ENCODE measurements around the gene LY6G6F. TPM values are rescaled to one million over a fixed set of nuclear protein-coding genes. Genes with fewer than 3 reads are reported as not detected.

The LY6G6F gene
- total RNA-seq (2022) (not detected in 2 replicates), Bru-seq, nascent RNA (not detected), BruChase-seq, experiment 1, labeled RNA remaining after a 6-hour chase (percentile 18 among the genes with signal in this experiment), BruChase-seq, experiment 2, labeled RNA remaining after a 2-hour chase (not detected)
- long read RNA-seq: 0 reads

- no peak for DNase-seq (ENCODE audit: unreplicated experiment)
- no peak within 1 kb of the TSS for H3K4me3 Mint-ChIP-seq (ENCODE audit: unreplicated experiment)
- intact Hi-C loops (cut with micrococcal nuclease): no loop called here
- POLR2A ChIA-PET: no interaction called here
- TF ChIP-seq CTCF (IDR thresholded peaks at IDR 0.05; ENCODE audit: unreplicated experiment): no peak
- no peaks in the 10 kb centered on the region for H3K9me3 Mint-ChIP-seq (ENCODE audit: unreplicated experiment)
- H3K36me3 Mint-ChIP-seq (ENCODE audit: insufficient read depth, unreplicated experiment): peaks cover 6% of the 10 kb centered on the region
- CTCF ChIA-PET: no interaction called here
- no peak within 1 kb of the TSS for H3K27ac Mint-ChIP-seq (ENCODE audit: low read depth, unreplicated experiment)
- peaks cover 12% of the 10 kb centered on the region for H3K4me1 Mint-ChIP-seq (ENCODE audit: insufficient read depth, unreplicated experiment)
- H3K27me3 Mint-ChIP-seq (ENCODE audit: insufficient read depth, unreplicated experiment): no peaks in the 10 kb centered on the region
- BruUV-seq (replicated peaks): no TSS peak
Measured at GRCh38 chr6:31706599-31706998, at the start of gene LY6G6F. LY6G6F (plus strand) TSS chr6:31706866; CDS start chr6:31706907, 41 bp downstream.

GRCh38 chr6:31657406-31658157 is 49.1 kb upstream of the LY6G6F start:
- peaks cover 39% of the 10 kb centered on the region for H3K4me1 Mint-ChIP-seq (ENCODE audit: insufficient read depth, unreplicated experiment)
- no peak overlapping the region for H3K27ac Mint-ChIP-seq (ENCODE audit: low read depth, unreplicated experiment)
- BruUV-seq (replicated peaks): no TSS peak
- no peak overlapping the region for H3K4me3 Mint-ChIP-seq (ENCODE audit: unreplicated experiment)
- ChIA-PET CTCF (interaction anchor here (0.7 to 1.0 kb wide), 2 partner anchors 133 to 139 kb away, joined by 3 to 4 read pairs; no protein-coding TSS in a partner anchor), POLR2A (interaction anchor here (0.6 to 1.1 kb wide), 5 partner anchors 46 to 1655 kb away, joined by 3 to 6 read pairs (median 3); partner anchors contain the start of genes ABHD16A, HSPA1A and HSPA1L)
- intact Hi-C loops (cut with micrococcal nuclease): no loop called here
- no peaks in the 10 kb centered on the region for H3K9me3 Mint-ChIP-seq (ENCODE audit: unreplicated experiment)
- no peaks in the 10 kb centered on the region for H3K27me3 Mint-ChIP-seq (ENCODE audit: insufficient read depth, unreplicated experiment)
- TF ChIP-seq CTCF (IDR thresholded peaks at IDR 0.05; ENCODE audit: unreplicated experiment): no peak
- no peak for DNase-seq (ENCODE audit: unreplicated experiment)
- H3K36me3 Mint-ChIP-seq (ENCODE audit: insufficient read depth, unreplicated experiment): peaks cover 40% of the 10 kb centered on the region

GRCh38 chr6:31658158-31658688 is 48.4 kb upstream of the LY6G6F start:
- no peaks in the 10 kb centered on the region for H3K9me3 Mint-ChIP-seq (ENCODE audit: unreplicated experiment)
- POLR2A ChIA-PET: interaction anchor here (0.6 to 1.1 kb wide), 5 partner anchors 45 to 1655 kb away, joined by 3 to 6 read pairs (median 3); partner anchors contain the start of genes ABHD16A, HSPA1A and HSPA1L
- peak overlapping the region; percentile 89 for H3K4me3 Mint-ChIP-seq (ENCODE audit: unreplicated experiment)
- no peak overlapping the region for H3K27ac Mint-ChIP-seq (ENCODE audit: low read depth, unreplicated experiment)
- CTCF ChIA-PET: interaction anchor here (1.0 kb wide), 1 partner anchor 132 kb away, joined by 4 read pairs; no protein-coding TSS in a partner anchor
- BruUV-seq (replicated peaks): no TSS peak
- H3K27me3 Mint-ChIP-seq (ENCODE audit: insufficient read depth, unreplicated experiment): no peaks in the 10 kb centered on the region
- TF ChIP-seq CTCF (IDR thresholded peaks at IDR 0.05; ENCODE audit: unreplicated experiment): no peak
- DNase-seq (ENCODE audit: unreplicated experiment): no peak
- intact Hi-C loops (cut with micrococcal nuclease): no loop called here
- peaks cover 46% of the 10 kb centered on the region for H3K36me3 Mint-ChIP-seq (ENCODE audit: insufficient read depth, unreplicated experiment)
- peaks cover 39% of the 10 kb centered on the region for H3K4me1 Mint-ChIP-seq (ENCODE audit: insufficient read depth, unreplicated experiment)
